Measurements from ENCODE around the gene SLC16A14. TPM values are rescaled to one million over a fixed set of nuclear protein-coding genes. Genes with fewer than 3 reads are reported as not detected.

The SLC16A14 gene
- total and polyA plus RNA-seq, 2 of the 8 experiments (the other 6 are each of a cell fraction or from before 2014, with no cell fraction given): 2.1 to 3.0 TPM

GRCh38 chr2:230050136-230050535, 18.6 kb downstream of the SLC16A14 start:
- H2AK5ac ChIP-seq (ENCODE audit: low read depth, low read length): no peak overlapping the region
- no peaks in the 10 kb centered on the region for H3K9me3 ChIP-seq (ENCODE audit: insufficient read depth in 2 of 2, low read depth in 1 of 2, low read length in 1 of 2)
- H3K23me2 ChIP-seq (ENCODE audit: low read depth, low read length): no peaks in the 10 kb centered on the region
- H4K20me1 ChIP-seq (replicated peaks in 1 of 2; ENCODE audit: control insufficient read depth in 1 of 2, insufficient read depth in 2 of 2, low read length in 2 of 2): no peaks in the 10 kb centered on the region
- FAIRE-seq: no peak
- TF ChIP-seq GABPA (IDR thresholded peaks at IDR 0.05; ENCODE audit: borderline replicate concordance, insufficient read depth, low read length) (no peak), USF2 (IDR thresholded peaks at IDR 0.05; ENCODE audit: low read length) (no peak), CHD1 (IDR thresholded peaks at IDR 0.05; ENCODE audit: low read depth, low read length) (no peak), RFX5 (IDR thresholded peaks at IDR 0.05; ENCODE audit: borderline replicate concordance, low read depth, low read length) (no peak), JUND (IDR thresholded peaks at IDR 0.05; ENCODE audit: low read length) (no peak), SP1 (IDR thresholded peaks at IDR 0.05; ENCODE audit: low read depth, low read length) (no peak), BCL11A (IDR thresholded peaks at IDR 0.05; ENCODE audit: low read depth in 2 of 2, low read length in 2 of 2) (no peak), SIX5 (IDR thresholded peaks at IDR 0.05; ENCODE audit: low read depth, low read length) (no peak), MAX (IDR thresholded peaks at IDR 0.05) (no peak), KDM1A (IDR thresholded peaks at IDR 0.05; ENCODE audit: borderline replicate concordance, low read length) (no peak)
- H3K18ac ChIP-seq (ENCODE audit: extremely low read depth, low read length): no peak overlapping the region
- no peak overlapping the region for H4K8ac ChIP-seq (ENCODE audit: extremely low read depth, insufficient read depth, low read length)
- H3K4ac ChIP-seq (replicated peaks; ENCODE audit: insufficient read length, low read depth, low read length): no peak overlapping the region
- H2BK15ac ChIP-seq (ENCODE audit: low read length): no peak overlapping the region
- DNase-seq (ENCODE audit: low read depth in 1 of 2, low spot score in 2 of 2): no peak
- no peak overlapping the region for H3K4me2 ChIP-seq (ENCODE audit: insufficient read depth in 1 of 2, low read depth in 2 of 2, low read length in 2 of 2)
- H3K9ac ChIP-seq (replicated peaks in 1 of 4; ENCODE audit: extremely low read depth in 1 of 4, low read depth in 3 of 4, low read length in 3 of 4): no peak overlapping the region
- CTCF ChIA-PET (ENCODE audit: partially characterized antibody): interaction anchor here (1.2 to 2.8 kb wide), 3 partner anchors 13 to 110 kb away, joined by 3 to 10 read pairs (median 4); no protein-coding TSS in a partner anchor
- H3K23ac ChIP-seq (ENCODE audit: insufficient read length): no peak overlapping the region
- H3K14ac ChIP-seq (ENCODE audit: insufficient read length): no peak overlapping the region
- no peak overlapping the region for H4K91ac ChIP-seq (replicated peaks; ENCODE audit: insufficient read length, low read length)
- no peak overlapping the region for H2AFZ ChIP-seq (ENCODE audit: low read length)
- WGBS, 2 experiments (ENCODE audit: extremely low coverage in 1 of 2, insufficient coverage in 1 of 2, insufficient read length in 1 of 2, insufficient replicate concordance in 2 of 2, low coverage in 1 of 2, low lambda C conversion rate in 2 of 2, missing lambda C conversion rate in 1 of 2): 94% methylated on average over 3 of the region's 3 CpGs; no CpG with 5 or more reads in 1 of the 2 experiments
- no peak overlapping the region for H3K4me3 ChIP-seq (ENCODE audit: extremely low read depth in 1 of 4, insufficient read depth in 2 of 4, low read depth in 3 of 4, low read length in 4 of 4)
- no peak overlapping the region for H2BK120ac ChIP-seq (replicated peaks; ENCODE audit: low read depth, low read length)
- H3K27ac ChIP-seq (ENCODE audit: low read depth, low read length): no peak overlapping the region
- H2BK12ac ChIP-seq (ENCODE audit: low read depth, low read length): no peak overlapping the region
- H3K79me2 ChIP-seq (ENCODE audit: control insufficient read depth in 1 of 2, insufficient read depth in 2 of 2, low read length in 2 of 2): no peaks in the 10 kb centered on the region
- no peaks in the 10 kb centered on the region for H3K79me1 ChIP-seq (ENCODE audit: low read depth, low read length)
- POLR2A ChIA-PET (ENCODE audit: partially characterized antibody): no interaction called here
- no peak overlapping the region for H2BK20ac ChIP-seq (ENCODE audit: low read length)
- no peak overlapping the region for H4K5ac ChIP-seq (ENCODE audit: insufficient read length, low read depth, low read length)
- no peak overlapping the region for H2BK5ac ChIP-seq (ENCODE audit: low read depth, low read length)
- no peaks in the 10 kb centered on the region for H3K4me1 ChIP-seq (replicated peaks in 1 of 4; ENCODE audit: control insufficient read depth in 3 of 4, insufficient read depth in 4 of 4, low read length in 3 of 4)
- no peaks in the 10 kb centered on the region for H3K27me3 ChIP-seq (replicated peaks in 1 of 4; ENCODE audit: control insufficient read depth in 3 of 4, extremely low read depth in 1 of 4, insufficient read depth in 3 of 4, low read length in 3 of 4)
- no peaks in the 10 kb centered on the region for H3K36me3 ChIP-seq (ENCODE audit: control insufficient read depth in 2 of 4, insufficient read depth in 4 of 4, low read length in 3 of 4)
- no peak overlapping the region for H3K56ac ChIP-seq (replicated peaks; ENCODE audit: insufficient read length, low read depth, low read length)
